Colon (tissue), 2 donors: ENCODE data around the gene SAFB2.

Experiments used
- FAIRE-seq: peaks from 2 replicates; lab custom pipeline; 2012; peaks lifted over from hg19 to GRCh38; lab: Jason Lieb, UNC
- donor health status: control.
- donor health status: control.

SAFB2 gene

DNA sequence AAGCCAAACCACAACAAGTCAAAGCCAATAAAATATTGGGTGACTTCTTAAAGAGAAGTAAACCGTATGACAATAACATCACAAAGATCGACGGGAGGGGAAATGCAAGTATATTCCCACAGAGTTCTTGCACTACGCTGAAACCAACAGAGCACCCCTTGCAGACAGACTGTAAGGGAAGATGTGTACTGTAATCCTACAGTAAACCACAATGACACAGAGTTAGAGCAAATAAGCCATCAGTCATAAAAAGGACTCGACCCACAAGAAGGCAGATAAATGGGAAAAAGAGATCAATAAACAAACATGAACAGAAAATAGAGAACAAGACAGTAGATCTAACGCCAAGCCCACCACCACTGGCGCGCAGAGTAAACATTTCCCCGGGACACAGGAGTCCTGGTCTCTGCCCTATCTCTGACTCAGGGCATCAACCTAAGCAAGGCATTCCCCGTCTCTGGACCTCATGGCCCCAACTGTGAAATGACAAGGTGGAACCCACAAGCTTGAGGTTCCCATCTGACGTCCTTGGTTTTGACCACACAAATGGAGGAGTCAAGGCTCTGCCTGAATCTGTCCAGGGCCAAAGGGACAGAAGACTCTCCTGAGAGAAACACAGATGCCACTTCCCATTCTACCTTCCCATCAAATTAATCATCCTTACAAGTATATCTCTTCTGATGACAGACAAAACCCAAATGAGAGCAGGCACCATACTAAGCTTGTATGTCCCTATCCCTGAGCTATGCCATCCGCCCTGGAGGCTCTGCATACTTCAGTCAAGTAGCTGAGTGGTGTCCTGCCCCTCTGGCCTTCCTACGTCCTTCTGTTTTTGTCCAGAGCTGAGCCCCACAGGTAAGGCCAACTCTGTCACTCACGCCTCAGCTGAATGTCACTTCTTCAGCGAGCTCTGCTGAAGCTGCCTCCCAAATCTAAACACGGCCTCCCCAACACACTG, 15.0 kb downstream of the SAFB2 start:
- no peak for FAIRE-seq

GRCh38 chr19:5605362-5605761, 17.2 kb downstream of the SAFB2 start:
- FAIRE-seq, result no peak

- no peak for FAIRE-seq
Observed at GRCh38 chr19:5603626-5604025, 18.9 kb downstream of the SAFB2 start.

DNA sequence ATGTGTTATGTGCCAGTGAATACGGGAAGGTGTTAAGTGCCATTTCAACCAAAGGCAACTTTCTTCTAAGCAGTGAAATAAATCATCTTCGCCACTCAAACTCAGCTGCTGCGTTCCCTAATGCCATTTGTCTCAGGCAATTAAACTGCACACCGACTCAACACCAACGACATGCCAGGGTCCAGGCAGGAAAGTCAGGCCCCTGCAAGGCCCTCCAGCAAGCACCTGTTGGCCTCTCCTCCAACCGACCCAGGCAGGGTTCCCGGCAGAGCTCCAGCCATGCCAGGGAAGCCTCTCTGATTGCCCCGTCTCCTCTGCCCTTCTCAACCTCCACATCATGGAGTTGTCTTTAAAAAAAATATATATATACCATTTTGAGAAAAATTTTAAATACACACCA, 21.8 kb downstream of the SAFB2 start:
- no peak for FAIRE-seq

GRCh38 chr19:5595745-5596144, 26.8 kb downstream of the SAFB2 start:
- FAIRE-seq, result no peak

- no peak for FAIRE-seq
Observed at GRCh38 chr19:5595129-5595528, 27.4 kb downstream of the SAFB2 start.

GRCh38 chr19:5594521-5594950, 28.0 kb downstream of the SAFB2 start:
- FAIRE-seq, result no peak

DNA sequence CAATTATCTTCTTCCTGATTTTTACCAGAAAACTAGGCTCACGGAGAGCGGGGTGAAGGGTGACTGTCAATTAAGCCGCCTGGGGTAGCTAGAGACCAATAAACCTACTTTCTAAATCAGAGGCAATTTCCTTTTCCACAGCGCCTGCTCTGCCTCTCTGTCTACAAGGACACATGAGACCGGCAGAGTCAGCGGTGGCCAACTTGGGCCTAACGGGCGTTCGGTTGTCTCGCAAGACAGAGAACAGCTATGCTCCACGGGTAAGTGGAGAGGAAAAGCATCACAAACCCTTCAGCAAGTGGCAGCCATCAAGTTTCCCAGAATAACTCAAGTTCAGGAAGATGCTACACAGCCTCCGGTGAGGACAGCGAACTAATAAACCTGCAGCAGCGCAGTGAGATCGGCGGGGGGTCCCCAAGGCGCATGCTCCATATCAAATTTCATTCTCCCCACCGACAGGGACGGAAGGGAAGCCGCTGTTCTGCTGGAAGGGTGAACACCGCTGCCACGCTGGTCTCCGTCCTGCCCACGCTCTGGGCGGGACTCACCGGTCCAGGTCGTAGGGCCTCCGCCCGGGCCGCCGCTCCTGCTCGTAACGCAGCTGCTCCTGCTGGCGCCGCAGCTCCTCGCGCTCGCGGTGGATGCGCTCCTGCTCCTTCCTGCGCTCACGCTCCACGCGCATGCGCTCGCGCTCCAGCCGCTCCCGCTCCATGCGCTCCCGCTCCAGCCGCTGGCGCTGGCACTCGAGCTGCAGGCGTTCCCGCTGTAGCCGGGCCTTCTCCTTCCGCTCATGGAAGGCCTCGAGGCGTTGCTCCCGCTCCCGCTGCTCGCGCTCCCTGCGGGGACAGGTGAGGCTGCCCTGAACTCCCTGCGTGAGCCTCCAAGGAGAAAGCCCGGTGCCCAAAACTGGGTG, 29.0 kb downstream of the SAFB2 start:
- FAIRE-seq, result no peak

DNA sequence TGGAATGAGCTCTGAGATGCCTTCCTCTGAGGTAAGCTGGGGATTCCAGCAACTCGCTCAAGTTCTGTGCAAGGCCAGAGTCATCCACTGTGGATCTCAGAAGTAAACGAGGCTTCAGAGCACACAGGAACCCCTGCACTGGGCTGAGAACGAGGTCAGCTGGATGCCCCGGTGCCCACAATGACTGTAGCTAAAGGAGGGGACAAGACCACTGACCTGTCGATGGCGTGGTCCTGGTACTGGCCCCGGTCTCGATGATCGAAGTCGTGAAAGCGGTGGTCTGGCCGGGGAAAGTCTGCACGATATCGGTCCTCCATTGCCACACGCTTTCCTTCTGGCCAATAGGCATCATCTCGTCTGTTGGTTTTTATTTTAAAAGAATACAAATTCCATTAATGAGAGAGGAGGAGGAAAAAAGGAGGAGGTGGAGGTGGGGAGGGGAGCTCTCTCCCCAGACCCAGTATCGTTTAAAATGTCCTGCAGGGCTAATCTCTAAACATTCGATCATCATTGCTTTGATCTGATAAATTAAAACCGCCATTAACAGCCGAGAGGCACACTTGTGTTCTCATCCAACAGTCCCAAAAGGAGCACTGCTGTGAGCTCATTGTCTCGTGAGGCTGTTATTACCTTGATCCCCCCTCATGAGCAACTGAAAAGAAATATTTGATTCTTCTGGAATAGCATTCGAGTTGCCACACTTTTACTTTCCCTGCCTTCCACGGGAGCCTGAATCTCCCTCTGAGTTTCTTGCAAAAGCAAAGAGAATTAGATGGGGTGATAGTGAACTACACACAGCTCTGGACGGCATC, 29.8 kb downstream of the SAFB2 start:
- FAIRE-seq, result no peak

- no peak for FAIRE-seq
Observed at GRCh38 chr19:5591476-5591875, 31.1 kb downstream of the SAFB2 start.

DNA sequence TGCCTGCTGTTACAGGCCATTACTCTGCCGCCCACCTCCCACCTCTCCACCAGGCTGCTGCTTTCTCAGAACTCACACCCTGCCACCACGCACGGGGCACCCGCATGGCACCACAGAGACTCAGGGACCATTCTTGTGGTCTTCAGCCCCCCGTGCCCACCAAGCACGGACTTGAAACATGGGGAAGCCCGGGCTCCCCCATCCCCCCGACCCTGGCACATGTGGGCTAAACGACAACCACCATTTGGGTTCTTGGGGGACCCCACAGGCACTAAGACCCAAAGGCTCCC, 31.8 kb downstream of the SAFB2 start:
- FAIRE-seq, result no peak

DNA sequence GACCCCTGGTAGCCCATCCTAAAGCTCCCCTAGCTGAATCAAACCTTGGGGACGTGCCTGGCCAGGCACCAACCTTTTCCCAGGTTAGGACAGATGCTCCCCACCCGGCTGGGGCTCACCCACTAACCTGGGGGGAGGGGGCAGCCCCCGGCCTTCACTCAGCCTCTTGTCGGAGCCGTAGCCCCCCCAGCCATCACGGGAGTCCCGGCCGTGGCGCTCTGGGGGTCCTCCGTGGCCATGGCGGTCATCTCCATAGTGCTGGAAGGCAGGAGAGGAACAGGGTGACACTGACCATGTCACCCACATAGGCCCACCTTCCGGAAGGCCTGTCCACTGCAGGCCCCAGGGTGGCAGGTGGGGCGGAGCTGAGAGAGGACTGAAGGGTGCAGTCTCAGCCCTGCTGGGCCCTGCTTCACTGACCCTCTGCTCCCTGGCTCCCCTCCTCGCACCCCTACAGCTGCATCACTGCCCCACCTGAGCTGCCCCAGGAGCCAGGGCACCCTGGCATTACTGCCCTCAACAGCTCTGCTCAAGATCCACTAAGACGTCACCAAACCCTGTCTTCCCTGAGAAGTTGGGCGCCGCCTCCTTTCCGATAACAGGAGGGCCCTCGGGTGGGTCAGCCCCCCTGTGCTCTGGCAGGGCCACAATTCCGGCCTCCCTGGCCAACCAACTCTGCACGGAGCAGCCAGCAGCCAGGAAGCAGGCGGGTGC, 32.3 kb downstream of the SAFB2 start:
- no peak for FAIRE-seq

DNA sequence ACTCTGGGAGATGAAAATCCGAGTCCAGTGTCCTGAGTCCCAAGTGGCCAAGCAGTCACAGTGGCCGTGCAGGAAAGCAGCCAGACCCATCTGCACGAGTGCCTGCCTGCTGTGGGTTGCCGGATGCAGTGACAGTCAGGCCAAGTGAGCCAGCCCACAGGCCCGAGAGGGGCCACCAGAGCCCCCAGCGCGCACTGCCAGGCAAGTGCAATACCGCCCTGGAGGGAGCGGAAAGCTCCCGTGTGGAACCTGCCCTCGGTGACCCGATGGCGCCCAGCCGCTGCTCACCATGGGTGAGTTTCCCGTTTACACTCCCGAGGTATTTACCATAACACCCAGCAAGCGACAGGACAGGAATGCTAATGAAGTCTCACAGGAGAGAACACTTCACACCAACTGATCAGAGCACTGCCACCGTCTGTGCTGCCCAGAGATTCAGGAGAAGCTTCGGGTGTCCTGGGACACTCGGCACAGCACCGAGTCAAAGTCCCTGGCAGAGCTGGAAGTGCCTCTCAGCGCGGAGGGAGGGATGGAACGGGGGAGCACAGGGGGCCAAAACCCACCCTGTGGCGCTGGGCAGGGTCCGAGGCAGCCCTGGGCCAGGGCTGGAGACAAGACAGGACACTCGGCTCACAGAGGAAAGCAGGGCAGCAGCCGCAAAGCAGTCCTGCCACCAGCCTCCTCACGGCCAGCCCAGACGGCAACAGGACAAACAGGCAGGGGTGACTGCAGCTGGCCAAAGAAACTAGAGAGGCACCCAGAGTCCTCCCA, 33.5 kb downstream of the SAFB2 start:
- FAIRE-seq, result no peak

GRCh38 chr19:5588441-5588840, 34.1 kb downstream of the SAFB2 start:
- no peak for FAIRE-seq

- no peak for FAIRE-seq
Observed at GRCh38 chr19:5587661-5588060, 34.9 kb downstream of the SAFB2 start.

DNA sequence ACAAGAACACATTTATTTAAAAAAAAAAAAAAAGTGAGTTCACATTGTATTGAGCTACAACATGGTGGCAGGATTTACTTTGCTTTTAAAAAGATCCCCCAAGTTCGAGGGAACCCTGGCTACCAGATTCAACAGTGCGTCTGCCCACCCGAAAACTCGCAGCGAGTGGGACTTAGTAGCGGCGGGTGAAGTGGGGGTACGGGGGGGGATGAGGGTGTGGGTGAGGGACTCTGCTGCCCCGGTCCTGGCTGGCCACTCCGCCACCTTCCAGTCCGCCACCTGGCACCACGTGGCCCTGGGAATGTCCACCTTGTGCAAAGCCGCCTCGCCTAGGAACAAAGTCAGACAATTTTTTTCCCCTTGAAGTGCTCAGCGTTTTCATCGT, 35.5 kb downstream of the SAFB2 start:
- FAIRE-seq, result no peak

DNA sequence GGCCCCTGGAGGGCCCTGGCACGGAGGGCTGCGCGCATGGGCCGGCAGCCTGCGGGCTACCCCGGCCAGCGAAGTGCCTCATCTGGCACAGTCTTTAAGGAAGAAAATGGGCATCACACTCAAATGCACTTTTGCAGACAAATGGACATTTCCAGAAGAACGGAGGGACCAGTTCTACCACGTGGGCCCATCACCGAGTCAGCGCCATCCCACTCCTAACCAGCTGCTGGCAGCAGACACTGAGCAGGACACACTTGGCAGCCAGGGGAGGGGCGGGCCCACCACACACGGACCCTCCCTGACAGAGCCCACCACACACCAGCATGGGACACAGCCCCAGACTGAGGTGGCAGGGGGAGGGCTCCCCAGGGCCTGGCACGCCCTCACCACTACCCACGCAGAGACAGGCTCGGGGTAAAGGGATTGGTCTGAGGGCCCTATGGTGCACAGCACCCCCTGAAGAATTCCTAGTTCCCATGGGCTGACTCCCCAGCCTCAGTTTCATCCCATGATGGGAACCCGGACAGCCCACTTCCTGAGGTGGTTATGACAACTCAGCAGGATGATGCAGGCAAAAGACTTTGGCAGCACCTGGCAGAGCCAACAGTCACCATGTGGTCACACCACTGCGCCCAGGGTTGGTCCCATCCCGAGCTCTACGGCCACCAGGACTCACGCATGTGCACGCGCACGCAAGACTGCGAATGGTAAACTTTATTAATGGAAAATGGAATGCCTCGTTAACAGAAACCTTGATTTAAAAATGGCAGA, 36.1 kb downstream of the SAFB2 start:
- no peak for FAIRE-seq

DNA sequence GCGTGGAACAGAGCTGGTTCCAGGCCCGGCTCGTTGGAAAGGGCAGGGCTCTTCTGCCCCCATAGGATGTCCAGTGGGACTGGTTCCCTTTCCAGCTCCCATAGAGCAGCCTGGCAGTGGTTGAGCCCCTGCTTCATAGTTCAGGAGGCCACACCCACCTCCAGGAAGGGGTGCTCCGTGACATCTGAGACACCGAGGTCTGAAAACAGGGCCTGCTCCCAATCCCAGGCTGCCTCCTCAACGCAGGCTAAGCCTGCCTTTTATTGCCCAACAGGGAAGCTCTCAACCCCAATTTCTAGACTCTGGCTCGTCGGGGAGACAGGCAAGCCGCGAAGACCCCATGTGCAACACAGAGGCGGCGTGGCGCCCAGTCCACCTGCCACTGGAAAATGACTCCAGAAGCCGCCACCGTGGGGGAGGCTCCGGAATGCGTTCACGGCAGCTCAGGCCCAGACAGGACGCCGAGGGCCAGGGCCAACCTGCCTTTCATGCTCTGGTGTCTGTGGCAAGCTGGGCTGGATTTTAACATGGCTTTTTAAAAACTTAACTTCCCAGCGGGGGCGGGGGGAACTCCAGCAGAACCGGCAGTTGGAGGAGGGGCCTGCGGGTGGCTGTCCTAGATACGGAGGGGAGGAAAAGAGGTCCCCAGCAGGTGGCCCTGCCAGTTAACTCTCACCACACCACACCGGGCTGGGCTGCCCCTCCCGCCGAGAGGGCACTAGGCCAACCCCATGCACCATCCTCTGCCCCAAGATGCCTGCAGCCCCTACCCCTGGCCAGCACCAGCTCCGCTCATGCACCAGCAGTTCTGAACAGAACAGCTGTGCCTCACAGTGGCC, 36.9 kb downstream of the SAFB2 start:
- FAIRE-seq, result no peak

DNA sequence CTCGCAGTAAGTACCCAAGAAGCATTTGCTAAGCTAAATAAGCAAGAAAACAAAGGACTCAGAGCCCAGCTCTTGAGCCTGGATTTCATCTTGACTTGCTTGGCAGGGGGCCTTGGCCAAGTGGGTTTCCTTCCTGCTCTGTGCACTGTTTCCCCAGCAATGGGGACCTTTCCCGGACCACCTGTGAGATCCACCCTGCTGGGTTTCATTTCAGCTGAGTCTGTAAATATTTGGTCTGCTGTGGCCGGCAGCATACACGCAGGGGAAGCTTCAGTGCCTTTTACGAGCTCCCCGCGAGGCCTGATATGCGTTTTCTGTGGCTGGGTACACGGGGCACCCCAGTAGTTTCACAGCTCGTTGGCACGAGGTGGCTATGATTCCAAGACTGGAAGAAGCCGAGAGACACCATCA, 42.4 kb downstream of the SAFB2 start:
- no peak for FAIRE-seq
